ENCODE measurements around the gene BST1. TPM values are rescaled to one million over a fixed set of nuclear protein-coding genes. Genes with fewer than 3 reads are reported as not detected.

BST1 gene
- total RNA-seq, 1 donor from 2014 or later, result 3.8 TPM

DNA sequence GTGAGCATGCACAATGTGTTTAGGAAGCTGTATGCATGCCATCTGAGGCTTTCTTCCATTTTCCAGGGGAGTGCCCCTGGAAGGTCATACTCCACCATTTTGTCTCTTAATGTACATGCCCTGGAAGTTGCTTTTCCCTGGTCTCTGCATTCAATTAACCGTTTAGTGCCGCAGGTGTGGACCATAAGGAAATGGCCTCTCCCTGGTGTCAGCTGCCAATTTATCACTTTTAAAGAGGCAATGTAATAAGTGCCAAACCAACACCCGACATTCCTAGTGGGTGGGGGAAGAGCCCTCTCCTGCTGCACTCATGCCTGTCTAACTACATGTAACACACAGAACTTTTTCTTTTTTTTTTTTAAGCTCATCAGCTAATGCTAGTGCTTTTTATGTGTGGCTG lies 7.1 kb upstream of the BST1 start:
- intact Hi-C loops (cut with DNase I), result no loop called here
- ATAC-seq (no peak), DNase-seq (ENCODE audit: missing footprints) (no peak)

DNA sequence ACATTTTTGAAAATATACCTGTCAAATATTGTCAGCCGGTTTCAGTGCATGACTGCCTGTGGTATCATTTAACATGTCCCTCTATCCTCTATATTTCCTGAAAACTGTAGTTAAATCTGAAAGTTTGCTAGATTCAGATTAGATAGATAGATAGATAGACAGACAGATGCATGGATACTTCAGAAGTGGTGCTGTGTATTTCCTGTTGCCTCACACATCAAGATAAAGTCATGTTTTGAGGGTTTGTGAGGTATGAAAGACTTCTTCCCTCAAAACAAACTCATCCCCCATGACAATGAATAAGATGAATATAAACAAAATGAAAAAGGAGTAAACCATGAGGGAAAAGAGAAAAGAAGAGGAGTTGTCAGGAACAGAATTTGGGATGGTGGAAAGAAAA lies 6.0 kb upstream of the BST1 start:
- ATAC-seq, result no peak
- intact Hi-C loops (cut with DNase I), result no loop called here
- no peak for DNase-seq (ENCODE audit: missing footprints)

DNA sequence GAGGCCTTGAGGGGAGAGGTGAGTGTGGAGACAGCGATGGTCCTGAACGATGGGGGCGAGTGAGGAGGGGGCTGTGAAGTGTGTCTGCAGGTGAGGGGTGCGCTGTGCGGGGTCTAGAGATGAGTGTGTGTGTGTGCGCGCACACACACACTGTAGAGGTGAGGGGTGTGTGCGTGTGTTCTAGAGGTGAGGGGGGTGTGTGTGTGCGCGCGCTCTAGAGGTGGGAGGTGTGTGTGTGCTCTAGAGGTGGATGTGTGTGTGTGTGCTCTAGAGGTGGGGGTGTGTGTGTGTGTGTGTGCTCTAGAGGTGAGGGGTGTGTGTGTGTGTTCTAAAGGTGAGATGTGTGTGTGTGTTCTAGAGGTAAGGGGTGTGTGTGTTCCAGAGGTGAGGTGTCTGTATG lies 574 bp downstream of the BST1 start:
- intact Hi-C loops (cut with DNase I), result no loop called here
- ATAC-seq, result peak; percentile 23
- no peak for DNase-seq (ENCODE audit: missing footprints)

DNA sequence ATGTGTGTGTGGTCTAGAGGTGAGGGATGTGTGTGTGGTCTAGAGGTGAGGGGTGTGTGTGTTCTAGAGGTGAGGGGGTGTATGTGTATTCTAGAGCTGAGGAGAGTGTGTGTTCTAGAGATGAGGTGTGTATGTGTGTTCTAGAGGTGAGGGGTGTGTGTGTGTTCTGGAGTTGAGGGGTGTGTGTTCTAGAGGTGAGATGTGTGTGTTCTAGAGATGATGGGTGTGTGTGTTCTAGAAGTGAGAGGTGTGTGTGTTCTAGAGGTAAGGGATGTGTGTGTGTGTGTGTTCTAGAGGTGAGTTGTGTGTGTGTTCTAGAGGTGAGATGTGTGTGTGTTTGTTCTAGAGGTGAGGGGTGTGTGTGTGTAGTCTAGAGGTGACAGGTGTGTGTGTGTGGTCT lies 1.3 kb downstream of the BST1 start:
- ATAC-seq (no peak), DNase-seq (ENCODE audit: missing footprints) (no peak)
- intact Hi-C loops (cut with DNase I), result no loop called here

DNA sequence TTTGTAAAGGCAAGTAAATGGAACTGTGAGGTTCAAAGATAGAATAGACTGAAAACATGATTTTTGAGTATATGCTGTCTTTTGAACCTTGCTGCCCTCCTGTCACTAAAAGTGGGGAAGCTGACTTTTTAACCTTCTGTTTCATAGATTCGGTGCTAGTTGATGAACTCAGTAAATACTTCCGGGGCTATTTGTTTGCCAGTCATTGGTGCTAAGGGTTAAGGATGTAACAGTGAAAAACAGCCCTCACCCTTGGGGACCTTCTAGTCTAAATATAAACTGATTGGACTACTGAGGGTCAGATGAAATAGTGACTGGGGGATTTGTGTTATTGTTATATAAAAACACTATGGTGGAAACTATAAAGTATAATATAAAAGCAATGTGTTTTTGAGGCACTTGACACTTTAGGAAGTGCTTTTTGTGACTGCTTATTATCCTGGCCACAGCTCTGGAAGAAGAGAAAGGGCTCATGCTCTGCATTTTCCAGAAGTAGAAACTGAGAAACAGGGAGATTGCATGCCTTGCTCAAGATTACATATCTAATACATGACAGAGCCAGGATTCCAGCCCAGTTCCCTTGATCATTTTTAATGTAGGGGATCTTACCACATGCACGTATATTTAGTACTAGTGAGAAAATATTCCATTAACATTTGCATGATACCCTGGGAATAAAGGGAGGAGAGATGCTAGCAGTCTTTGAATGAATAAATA lies 3.9 kb downstream of the BST1 start:
- ATAC-seq (no peak), DNase-seq (ENCODE audit: missing footprints) (no peak)
- intact Hi-C loops (cut with DNase I), result no loop called here

DNA sequence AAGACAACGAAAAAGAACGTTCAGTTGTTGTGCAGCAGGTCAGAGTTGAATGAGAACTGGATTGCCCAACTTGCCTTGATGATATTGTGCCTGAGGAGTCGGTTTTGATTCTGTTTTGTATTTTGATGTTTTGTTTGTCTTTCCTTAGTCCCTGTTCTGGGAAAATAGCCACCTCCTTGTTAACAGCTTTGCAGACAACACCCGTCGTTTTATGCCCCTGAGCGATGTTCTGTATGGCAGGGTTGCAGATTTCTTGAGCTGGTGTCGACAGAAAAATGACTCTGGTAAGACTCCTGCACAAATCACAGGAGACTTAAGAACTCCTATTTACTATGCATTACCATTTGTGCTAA lies 4.5 kb downstream of the BST1 start:
- no peak for DNase-seq (ENCODE audit: missing footprints)
- no peak for ATAC-seq
- intact Hi-C loops (cut with DNase I), result no loop called here

DNA sequence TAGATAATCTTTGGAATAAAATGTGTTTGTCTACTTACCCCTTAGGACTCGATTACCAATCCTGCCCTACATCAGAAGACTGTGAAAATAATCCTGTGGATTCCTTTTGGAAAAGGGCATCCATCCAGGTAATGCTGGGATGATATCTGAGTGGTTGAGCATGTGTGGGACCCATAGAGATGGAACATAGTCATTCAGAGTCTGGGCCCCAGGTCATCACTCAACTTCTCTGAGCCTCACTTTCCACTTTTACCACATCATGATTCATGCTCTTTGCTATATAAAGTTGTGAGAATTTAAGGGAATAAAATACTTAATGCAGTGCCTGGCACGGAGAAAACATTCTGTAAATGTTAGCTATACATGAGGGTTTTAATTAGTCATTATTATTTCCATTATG lies 8.9 kb downstream of the BST1 start:
- DNase-seq (ENCODE audit: missing footprints), result no peak
- intact Hi-C loops (cut with DNase I), result no loop called here
- ATAC-seq, result no peak

DNA sequence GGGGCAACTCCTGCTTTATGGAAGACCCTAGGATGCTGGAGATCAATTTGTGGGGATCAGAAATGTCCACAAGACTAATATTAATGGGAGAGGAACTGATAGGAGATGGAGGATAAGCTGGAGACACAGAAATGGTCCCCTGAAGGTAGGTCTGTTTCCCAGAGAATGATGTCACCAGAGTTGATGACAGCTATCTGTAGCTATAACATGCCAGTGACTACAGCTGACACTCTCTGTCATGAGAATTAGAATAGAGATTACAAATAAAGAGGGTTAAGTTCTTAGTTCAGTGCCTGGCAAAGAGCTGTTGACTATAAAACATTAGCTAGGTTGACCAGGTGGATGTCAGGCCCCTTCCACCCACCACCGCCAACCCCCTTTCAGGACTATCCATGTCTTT lies 9.3 kb downstream of the BST1 start:
- DNase-seq (ENCODE audit: missing footprints) (no peak), ATAC-seq (no peak)
- intact Hi-C loops (cut with DNase I), result no loop called here

DNA sequence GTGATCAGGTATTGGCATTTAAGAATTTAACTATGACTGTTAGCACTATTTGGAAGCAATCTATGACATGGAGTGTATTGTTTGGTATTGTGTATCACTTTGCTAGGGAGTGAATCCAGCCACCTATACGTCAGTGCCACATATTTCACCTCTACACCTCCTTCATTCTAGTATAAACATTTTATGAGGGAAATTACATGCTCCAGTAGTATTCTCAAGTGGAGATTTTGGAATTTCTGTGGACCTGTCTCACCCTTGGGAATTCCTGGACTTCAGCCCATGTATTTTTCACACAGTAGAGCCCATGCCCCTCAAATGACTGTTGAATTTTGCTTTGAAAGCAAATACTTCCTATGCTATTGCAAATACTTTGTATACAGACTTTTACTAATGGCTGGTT lies 11.3 kb downstream of the BST1 start:
- no peak for DNase-seq (ENCODE audit: missing footprints)
- no peak for ATAC-seq
- intact Hi-C loops (cut with DNase I), result no loop called here

DNA sequence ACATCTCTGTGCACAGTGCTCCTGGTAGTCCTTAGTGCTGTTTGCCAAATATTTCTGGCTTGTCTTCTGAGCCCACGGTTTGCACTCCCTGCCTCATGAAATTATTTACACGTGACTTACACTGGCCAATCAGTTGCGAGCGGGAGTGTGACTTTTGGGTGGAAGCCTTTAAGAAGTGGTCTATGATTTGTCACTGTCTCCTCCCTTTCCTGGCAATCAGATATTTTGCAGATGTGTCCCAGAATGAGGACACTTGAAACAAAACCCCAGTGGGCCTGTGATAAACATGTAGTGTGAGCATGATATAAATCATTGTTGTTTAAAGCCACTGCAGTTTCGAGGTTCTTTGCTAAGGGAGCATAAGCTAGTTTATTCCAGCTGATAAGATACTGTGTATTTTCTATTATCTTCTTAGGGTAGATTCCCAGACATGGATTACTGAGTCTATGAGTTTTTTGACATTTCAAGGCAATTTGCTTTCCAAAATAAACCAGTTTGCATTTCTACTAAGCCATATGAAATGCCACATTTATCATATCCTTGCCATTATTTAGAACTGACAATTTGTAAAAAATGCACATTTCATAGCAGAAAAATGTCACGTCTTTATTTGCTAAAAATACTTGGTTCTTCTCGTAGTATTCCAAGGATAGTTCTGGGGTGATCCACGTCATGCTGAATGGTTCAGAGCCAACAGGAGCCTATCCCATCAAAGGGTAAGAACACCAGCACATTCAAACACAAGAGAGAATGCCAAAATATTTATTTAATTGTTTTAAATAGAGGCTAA lies 12.0 kb downstream of the BST1 start:
- intact Hi-C loops (cut with DNase I), result no loop called here
- DNase-seq (ENCODE audit: missing footprints) (no peak), ATAC-seq (peak; percentile 31)

DNA sequence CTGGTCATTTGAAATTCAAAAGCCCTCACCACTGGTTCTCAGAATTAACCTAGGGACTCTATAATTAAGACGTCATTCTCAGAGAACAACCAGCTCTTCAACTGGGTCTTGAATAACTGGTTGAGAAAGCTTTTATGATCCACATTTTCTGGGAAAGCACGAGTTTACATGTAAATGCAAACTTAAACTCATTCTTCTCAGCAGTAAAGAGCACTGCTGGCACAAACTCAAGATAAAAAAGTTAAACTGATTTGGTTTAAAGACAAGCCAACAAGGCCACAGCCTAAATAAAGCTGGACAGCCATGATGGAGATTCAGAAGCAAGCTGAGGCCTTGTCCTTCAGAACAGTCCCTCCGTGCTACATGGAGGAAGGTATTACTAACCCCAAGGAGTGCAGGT lies 13.2 kb downstream of the BST1 start:
- ATAC-seq, result no peak
- no peak for DNase-seq (ENCODE audit: missing footprints)
- intact Hi-C loops (cut with DNase I), result no loop called here

DNA sequence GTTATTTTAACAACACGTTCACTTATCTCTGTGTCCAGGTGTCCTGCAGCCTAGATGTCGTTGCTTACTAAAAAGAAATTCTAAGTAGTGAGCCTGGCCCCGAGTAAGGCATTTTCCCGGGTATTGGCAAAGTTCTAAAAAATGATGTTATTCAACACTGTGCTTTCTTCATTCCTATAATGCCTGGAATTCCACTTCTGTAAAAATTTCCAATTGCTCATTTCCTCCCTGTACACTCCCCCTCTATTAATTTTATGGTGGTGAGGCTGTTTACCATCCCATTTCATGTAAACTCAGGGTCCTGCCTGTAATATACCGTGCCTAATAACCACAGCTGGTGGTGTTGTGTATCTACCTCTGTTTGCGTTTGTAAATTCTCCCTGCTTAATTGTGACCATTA lies 14.2 kb downstream of the BST1 start:
- no peak for ATAC-seq

DNA sequence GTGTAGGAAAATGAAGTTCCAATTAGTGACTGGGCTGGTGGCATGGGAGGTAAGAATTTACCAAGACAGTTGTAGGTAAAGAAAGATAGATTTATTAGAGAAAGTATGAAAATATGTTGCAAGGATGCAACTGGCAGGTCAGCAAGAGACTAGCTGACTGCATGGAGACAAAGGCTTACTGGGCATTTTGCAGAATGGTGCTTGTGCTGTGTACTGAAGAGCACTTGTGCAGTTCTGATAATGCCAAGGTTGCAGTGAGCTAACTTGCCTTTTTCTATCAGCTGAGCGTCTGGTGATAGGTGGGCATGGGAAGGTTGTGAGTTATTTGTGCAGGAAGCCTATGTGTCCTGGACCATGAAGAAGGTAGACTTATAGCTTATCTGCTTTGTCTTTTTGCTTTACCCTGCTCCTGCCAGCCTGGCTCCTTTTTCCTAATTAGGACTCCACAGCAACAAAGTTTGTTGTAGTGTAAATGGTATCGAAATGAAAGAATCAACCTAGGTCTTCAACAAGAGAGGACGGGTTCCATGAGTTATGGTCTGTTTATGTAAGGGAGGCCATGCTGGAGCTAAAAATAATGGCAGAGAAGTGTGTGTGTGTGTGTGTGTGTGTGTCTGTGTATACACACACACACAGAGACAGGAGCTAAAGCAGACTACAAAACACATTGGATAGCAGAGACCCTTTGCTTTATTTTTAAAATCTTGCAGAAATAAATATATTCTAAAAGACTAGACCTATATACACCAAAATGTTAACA lies 15.0 kb downstream of the BST1 start:
- DNase-seq (ENCODE audit: missing footprints) (no peak), ATAC-seq (no peak)
- intact Hi-C loops (cut with DNase I), result no loop called here

More for the DNA sequence above, 14.2 kb downstream of the BST1 start:
- no peak for DNase-seq (ENCODE audit: missing footprints)
- intact Hi-C loops (cut with DNase I), result no loop called here

DNA sequence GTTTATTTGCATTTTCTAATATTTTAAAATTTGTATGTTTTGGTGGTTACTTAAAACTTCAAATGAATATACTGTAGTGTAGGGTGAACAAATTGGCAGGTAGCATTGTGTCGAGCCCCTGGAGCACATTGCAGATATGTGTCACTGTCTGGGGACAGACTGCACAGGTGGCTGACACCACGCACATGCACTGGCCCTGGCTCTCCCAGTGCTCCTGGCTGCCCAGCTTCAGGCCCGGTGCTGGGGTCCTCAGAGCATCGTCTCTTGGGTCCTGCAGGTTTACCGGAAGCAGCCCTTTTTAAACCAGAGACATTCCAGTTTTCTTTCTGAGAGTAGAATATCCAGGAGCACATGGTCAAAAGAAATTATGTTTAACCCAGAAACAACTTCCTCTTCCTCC lies 15.6 kb downstream of the BST1 start:
- ATAC-seq (no peak), DNase-seq (ENCODE audit: missing footprints) (no peak)
- intact Hi-C loops (cut with DNase I), result no loop called here

DNA sequence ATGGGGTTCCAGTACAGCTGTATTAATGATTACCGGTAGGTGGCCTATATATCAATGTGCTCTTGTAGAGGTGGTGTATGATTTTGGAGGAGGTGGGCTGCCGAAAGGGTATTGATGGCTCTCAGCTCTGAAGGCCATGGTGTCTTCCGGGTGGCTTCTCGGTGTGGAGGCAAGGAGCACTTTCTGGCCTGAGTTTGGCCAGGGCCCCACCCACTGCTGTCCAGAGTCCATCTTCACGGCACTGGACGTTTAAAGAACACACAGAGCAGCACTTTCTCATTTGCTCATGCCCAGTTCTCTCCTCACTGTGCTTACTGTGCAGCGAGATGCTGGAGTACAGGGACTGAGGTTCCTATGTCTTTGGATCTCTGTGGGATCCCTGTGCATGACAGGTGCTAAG lies 16.1 kb downstream of the BST1 start:
- ATAC-seq (no peak), DNase-seq (ENCODE audit: missing footprints) (no peak)
- intact Hi-C loops (cut with DNase I), result no loop called here

DNA sequence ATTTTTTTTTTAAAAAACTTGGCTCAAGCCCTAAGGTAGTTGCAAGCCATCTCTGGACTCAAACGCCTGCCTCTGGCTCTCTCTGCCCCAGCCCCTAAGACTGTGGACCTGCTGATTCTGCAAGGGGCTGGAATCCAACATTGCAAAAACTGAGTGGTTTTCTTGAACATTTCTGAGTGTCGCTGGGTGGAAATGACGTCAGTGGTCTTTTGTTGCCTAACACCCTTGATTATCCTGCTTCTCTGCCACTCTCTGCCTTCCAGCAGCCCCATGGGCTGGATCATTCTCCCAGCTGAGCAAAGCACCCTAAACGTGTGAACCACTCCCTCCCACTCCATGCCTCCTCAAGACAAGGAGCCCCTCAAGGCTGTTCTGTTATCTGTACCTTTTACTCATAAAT lies 16.6 kb downstream of the BST1 start:
- ATAC-seq (no peak), DNase-seq (ENCODE audit: missing footprints) (no peak)
- intact Hi-C loops (cut with DNase I), result no loop called here

DNA sequence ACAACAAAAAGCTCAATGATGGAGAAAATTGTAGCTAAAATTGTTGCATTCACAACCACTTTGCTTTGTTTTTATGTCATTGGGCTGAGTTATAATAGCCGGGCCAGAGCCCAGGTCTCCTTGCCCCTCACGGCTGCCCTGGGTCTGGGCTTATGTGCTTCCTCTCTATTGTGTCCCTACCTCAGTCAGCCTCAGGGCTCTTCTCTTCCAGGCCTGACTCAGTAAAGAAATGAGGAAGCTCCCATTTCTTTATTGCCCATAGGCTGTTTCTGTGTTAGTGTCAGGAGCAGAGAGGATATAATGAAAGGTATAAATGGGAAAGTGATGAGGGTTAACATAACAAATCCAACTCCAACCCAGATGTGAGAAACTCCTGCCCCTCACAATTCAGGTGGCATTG lies 18.0 kb downstream of the BST1 start:
- no peak for DNase-seq (ENCODE audit: missing footprints)
- ATAC-seq, result no peak
- intact Hi-C loops (cut with DNase I), result no loop called here

DNA sequence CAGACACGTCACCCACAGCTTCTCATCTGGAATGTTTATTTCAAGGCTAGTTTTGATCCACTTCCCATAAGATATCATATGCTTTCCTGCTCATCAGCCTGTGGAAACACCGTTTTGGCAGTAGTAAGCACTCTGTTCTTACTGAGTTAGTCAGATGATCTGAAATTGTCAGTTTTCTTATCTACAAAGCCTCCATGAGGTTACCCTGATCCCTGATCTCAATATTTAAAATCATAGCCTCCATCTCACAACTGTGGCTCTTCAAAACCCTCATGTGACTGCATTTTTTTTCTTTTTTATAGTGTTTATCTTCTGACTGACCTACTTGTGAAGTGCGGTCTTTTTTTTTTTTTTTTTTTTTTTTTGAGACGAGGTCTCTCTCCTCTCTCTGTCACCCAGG lies 22.7 kb downstream of the BST1 start:
- no peak for DNase-seq (ENCODE audit: missing footprints)
- no peak for ATAC-seq
- intact Hi-C loops (cut with DNase I), result no loop called here

DNA sequence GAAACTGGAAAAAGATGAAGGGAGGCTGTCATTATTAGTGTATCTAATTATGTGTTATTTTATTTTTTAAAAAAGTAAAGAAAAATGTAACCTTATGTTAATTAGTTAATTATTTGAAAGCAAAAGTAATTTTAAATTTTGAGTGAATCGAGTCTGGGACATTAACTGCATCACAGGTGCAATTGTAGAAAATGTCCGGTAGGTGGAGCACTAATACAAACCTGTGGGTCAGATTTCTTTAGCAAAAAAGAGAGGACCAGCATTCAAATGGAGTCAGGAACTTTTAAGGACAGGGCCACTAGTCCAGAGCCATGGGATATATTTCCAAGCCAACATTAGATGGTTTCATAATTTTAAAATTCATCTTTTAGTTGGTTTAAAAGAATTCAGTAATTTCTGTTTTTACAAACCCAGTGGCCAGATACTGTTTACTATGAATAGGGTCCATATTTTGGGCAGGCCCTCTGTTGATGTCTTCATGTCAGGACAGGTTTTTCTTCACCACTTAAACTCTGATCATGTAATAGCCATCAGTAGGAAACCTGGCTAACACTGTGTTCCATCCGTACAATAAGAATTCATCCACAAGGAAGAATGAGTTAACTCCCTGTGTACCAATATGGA lies 27.2 kb downstream of the BST1 start:
- DNase-seq (ENCODE audit: missing footprints) (no peak), ATAC-seq (no peak)

More for the DNA sequence above, 27.2 kb downstream of the BST1 start:
- intact Hi-C loops (cut with DNase I), result loop anchor here (5.0 kb wide), 2 partner anchors 227 to 272 kb away; no protein-coding TSS in a partner anchor

Measured in Right ventricle myocardium inferior (tissue), 1 donor.